ENCODE results near the gene TNFSF10. TPM values are rescaled to one million over a fixed set of nuclear protein-coding genes. Genes with fewer than 3 reads are reported as not detected.

The TNFSF10 gene
- total and polyA plus RNA-seq, 2 experiments from 2014 or later = not detected

- in situ Hi-C loops (cut with MboI) = no loop called here
- no peaks in the 10 kb centered on the region for H3K79me2 ChIP-seq (ENCODE audit: insufficient read depth)
- WGBS, 2 experiments (ENCODE audit: low coverage in 1 of 2, low lambda C conversion rate in 2 of 2, missing lambda C conversion rate in 2 of 2) = 85 to 94% methylated on average over 4 of the region's 4 CpGs
- peaks cover 27% of the 10 kb centered on the region for H3K4me1 ChIP-seq (ENCODE audit: insufficient read depth)
- no peak overlapping the region for H3K4me2 ChIP-seq (ENCODE audit: unreplicated experiment)
- H2AFZ ChIP-seq = no peak overlapping the region
- no peak overlapping the region for H3K27ac ChIP-seq
- no peaks in the 10 kb centered on the region for H3K36me3 ChIP-seq (ENCODE audit: low read depth)
- no peaks in the 10 kb centered on the region for H3K9me3 ChIP-seq (ENCODE audit: low read depth)
- no peak for TF ChIP-seq EZH2phosphoT487 (IDR thresholded peaks at IDR 0.05; ENCODE audit: insufficient read depth, low read depth)
- TF ChIP-seq EZH2 (IDR thresholded peaks at IDR 0.05; ENCODE audit: insufficient read depth, poor library complexity, severe bottlenecking) = no peak
- no peak overlapping the region for H3K4me3 ChIP-seq
- peaks cover 28% of the 10 kb centered on the region for H3F3A ChIP-seq (ENCODE audit: insufficient read depth)
- no peak overlapping the region for H3K9ac ChIP-seq
- H3K27me3 ChIP-seq (replicated peaks; ENCODE audit: insufficient read depth) = no peaks in the 10 kb centered on the region
- H4K20me1 ChIP-seq (ENCODE audit: insufficient read depth) = no peaks in the 10 kb centered on the region
- no peaks in the 10 kb centered on the region for H3K9me2 ChIP-seq (ENCODE audit: insufficient read depth)
- no peak for DNase-seq
Measured at GRCh38 chr3:172560026-172560425, 36.8 kb upstream of the TNFSF10 start.

- no peaks in the 10 kb centered on the region for H3K27me3 ChIP-seq (replicated peaks; ENCODE audit: insufficient read depth)
- H3F3A ChIP-seq (ENCODE audit: insufficient read depth) = peaks cover 27% of the 10 kb centered on the region
- H2AFZ ChIP-seq = no peak overlapping the region
- no peaks in the 10 kb centered on the region for H3K79me2 ChIP-seq (ENCODE audit: insufficient read depth)
- no peaks in the 10 kb centered on the region for H3K9me2 ChIP-seq (ENCODE audit: insufficient read depth)
- no peak overlapping the region for H3K27ac ChIP-seq
- H3K4me3 ChIP-seq = no peak overlapping the region
- in situ Hi-C loops (cut with MboI) = no loop called here
- no peaks in the 10 kb centered on the region for H3K36me3 ChIP-seq (ENCODE audit: low read depth)
- 64 to 69% methylated on average over 3 of the region's 3 CpGs for WGBS, 2 experiments (ENCODE audit: low coverage in 1 of 2, low lambda C conversion rate in 2 of 2, missing lambda C conversion rate in 2 of 2)
- TF ChIP-seq EZH2 (IDR thresholded peaks at IDR 0.05; ENCODE audit: insufficient read depth, poor library complexity, severe bottlenecking) (no peak), EZH2phosphoT487 (IDR thresholded peaks at IDR 0.05; ENCODE audit: insufficient read depth, low read depth) (no peak)
- H3K9ac ChIP-seq = no peak overlapping the region
- no peak overlapping the region for H3K4me2 ChIP-seq (ENCODE audit: unreplicated experiment)
- no peak for DNase-seq
- no peaks in the 10 kb centered on the region for H4K20me1 ChIP-seq (ENCODE audit: insufficient read depth)
- H3K4me1 ChIP-seq (ENCODE audit: insufficient read depth) = peaks cover 27% of the 10 kb centered on the region
- no peaks in the 10 kb centered on the region for H3K9me3 ChIP-seq (ENCODE audit: low read depth)
Measured at GRCh38 chr3:172559020-172559419, 35.8 kb upstream of the TNFSF10 start.

- in situ Hi-C loops (cut with MboI) = no loop called here
- Histone ChIP-seq H3K9ac (no peak overlapping the region), H3K36me3 (ENCODE audit: low read depth) (no peaks in the 10 kb centered on the region), H3F3A (ENCODE audit: insufficient read depth) (peaks cover 15% of the 10 kb centered on the region), H3K9me2 (ENCODE audit: insufficient read depth) (no peaks in the 10 kb centered on the region), H4K20me1 (ENCODE audit: insufficient read depth) (no peaks in the 10 kb centered on the region), H3K79me2 (ENCODE audit: insufficient read depth) (no peaks in the 10 kb centered on the region), H3K4me3 (no peak overlapping the region), H3K27me3 (replicated peaks; ENCODE audit: insufficient read depth) (no peaks in the 10 kb centered on the region), H2AFZ (no peak overlapping the region), H3K27ac (peak overlapping the region; percentile 36), H3K9me3 (ENCODE audit: low read depth) (no peaks in the 10 kb centered on the region), H3K4me2 (ENCODE audit: unreplicated experiment) (peak overlapping the region; percentile 24), H3K4me1 (ENCODE audit: insufficient read depth) (peaks cover 19% of the 10 kb centered on the region)
- 0 to 3% methylated on average over 3 of the region's 3 CpGs for WGBS, 2 experiments (ENCODE audit: low coverage in 1 of 2, low lambda C conversion rate in 2 of 2, missing lambda C conversion rate in 2 of 2)
- TF ChIP-seq EZH2phosphoT487 (IDR thresholded peaks at IDR 0.05; ENCODE audit: insufficient read depth, low read depth) (no peak), EZH2 (IDR thresholded peaks at IDR 0.05; ENCODE audit: insufficient read depth, poor library complexity, severe bottlenecking) (no peak)
- peak; percentile 72 for DNase-seq
Measured at GRCh38 chr3:172557515-172558220, 34.4 kb upstream of the TNFSF10 start.

- TF ChIP-seq EZH2phosphoT487 (IDR thresholded peaks at IDR 0.05; ENCODE audit: insufficient read depth, low read depth) (no peak), EZH2 (IDR thresholded peaks at IDR 0.05; ENCODE audit: insufficient read depth, poor library complexity, severe bottlenecking) (no peak)
- DNase-seq = no peak
- Histone ChIP-seq H3K79me2 (ENCODE audit: insufficient read depth) (no peaks in the 10 kb centered on the region), H3K4me3 (no peak overlapping the region), H3K9me3 (ENCODE audit: low read depth) (no peaks in the 10 kb centered on the region), H3F3A (ENCODE audit: insufficient read depth) (peaks cover 28% of the 10 kb centered on the region), H3K9me2 (ENCODE audit: insufficient read depth) (no peaks in the 10 kb centered on the region), H2AFZ (no peak overlapping the region), H3K36me3 (ENCODE audit: low read depth) (no peaks in the 10 kb centered on the region), H3K27ac (no peak overlapping the region), H4K20me1 (ENCODE audit: insufficient read depth) (no peaks in the 10 kb centered on the region), H3K4me2 (ENCODE audit: unreplicated experiment) (no peak overlapping the region), H3K4me1 (ENCODE audit: insufficient read depth) (peaks cover 26% of the 10 kb centered on the region), H3K27me3 (replicated peaks; ENCODE audit: insufficient read depth) (no peaks in the 10 kb centered on the region), H3K9ac (no peak overlapping the region)
- in situ Hi-C loops (cut with MboI) = no loop called here
- WGBS, 2 experiments (ENCODE audit: low coverage in 1 of 2, low lambda C conversion rate in 2 of 2, missing lambda C conversion rate in 2 of 2) = 96 to 99% methylated on average over 6 of the region's 6 CpGs
Measured at GRCh38 chr3:172553526-172554252, 30.5 kb upstream of the TNFSF10 start.

Data from GM23248 (cell line).